HL-60 (cell line): ENCODE results near the gene WDR31.

Source experiments
- POLR2AphosphoS5 ChIP-seq: IDR thresholded peaks from 2 replicates; pipeline ENCODE4 v1.6.1; 2012; ENCODE audit warnings: low read depth
- TF ChIP-seq, protein P1 (sequence below): IDR thresholded peaks from one replicate; pipeline ENCODE4 v1.5.1; 2011; ENCODE audit warnings: low read length, control low read depth, inconsistent platforms; ENCODE audit not compliant: insufficient read depth
- TF ChIP-seq, protein P2 (sequence below): IDR thresholded peaks from 2 replicates; pipeline ENCODE4 v1.6.1; 2012; ENCODE audit warnings: low read depth; ENCODE audit not compliant: insufficient replicate concordance

DNA sequence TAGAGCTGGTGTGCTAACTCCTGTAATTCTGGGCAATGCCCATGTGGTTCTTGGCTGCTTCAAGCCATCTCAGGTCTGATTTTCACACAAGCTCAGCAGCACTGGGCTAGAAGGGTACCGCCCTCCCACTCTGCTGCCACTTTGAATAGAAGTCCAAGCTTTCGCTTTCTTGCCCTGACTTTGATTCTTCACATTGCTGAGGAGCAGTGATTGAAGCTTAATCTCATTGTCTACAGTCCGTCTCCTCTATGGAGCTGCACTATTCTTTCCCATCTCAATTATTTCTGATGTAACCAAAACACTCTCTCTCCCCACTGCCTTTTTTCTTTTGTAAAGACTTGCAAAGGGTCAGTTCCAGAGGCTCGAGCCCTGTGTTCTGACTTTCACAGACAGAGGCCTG lies 24.0 kb downstream of the WDR31 start:
- TF ChIP-seq, protein P1, sequence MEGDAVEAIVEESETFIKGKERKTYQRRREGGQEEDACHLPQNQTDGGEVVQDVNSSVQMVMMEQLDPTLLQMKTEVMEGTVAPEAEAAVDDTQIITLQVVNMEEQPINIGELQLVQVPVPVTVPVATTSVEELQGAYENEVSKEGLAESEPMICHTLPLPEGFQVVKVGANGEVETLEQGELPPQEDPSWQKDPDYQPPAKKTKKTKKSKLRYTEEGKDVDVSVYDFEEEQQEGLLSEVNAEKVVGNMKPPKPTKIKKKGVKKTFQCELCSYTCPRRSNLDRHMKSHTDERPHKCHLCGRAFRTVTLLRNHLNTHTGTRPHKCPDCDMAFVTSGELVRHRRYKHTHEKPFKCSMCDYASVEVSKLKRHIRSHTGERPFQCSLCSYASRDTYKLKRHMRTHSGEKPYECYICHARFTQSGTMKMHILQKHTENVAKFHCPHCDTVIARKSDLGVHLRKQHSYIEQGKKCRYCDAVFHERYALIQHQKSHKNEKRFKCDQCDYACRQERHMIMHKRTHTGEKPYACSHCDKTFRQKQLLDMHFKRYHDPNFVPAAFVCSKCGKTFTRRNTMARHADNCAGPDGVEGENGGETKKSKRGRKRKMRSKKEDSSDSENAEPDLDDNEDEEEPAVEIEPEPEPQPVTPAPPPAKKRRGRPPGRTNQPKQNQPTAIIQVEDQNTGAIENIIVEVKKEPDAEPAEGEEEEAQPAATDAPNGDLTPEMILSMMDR: no peak
- TF ChIP-seq, protein P2, sequence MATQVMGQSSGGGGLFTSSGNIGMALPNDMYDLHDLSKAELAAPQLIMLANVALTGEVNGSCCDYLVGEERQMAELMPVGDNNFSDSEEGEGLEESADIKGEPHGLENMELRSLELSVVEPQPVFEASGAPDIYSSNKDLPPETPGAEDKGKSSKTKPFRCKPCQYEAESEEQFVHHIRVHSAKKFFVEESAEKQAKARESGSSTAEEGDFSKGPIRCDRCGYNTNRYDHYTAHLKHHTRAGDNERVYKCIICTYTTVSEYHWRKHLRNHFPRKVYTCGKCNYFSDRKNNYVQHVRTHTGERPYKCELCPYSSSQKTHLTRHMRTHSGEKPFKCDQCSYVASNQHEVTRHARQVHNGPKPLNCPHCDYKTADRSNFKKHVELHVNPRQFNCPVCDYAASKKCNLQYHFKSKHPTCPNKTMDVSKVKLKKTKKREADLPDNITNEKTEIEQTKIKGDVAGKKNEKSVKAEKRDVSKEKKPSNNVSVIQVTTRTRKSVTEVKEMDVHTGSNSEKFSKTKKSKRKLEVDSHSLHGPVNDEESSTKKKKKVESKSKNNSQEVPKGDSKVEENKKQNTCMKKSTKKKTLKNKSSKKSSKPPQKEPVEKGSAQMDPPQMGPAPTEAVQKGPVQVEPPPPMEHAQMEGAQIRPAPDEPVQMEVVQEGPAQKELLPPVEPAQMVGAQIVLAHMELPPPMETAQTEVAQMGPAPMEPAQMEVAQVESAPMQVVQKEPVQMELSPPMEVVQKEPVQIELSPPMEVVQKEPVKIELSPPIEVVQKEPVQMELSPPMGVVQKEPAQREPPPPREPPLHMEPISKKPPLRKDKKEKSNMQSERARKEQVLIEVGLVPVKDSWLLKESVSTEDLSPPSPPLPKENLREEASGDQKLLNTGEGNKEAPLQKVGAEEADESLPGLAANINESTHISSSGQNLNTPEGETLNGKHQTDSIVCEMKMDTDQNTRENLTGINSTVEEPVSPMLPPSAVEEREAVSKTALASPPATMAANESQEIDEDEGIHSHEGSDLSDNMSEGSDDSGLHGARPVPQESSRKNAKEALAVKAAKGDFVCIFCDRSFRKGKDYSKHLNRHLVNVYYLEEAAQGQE: no peak
- TF ChIP-seq POLR2AphosphoS5: no peak
